HEK293T (cell line): ENCODE measurements around the gene BRAT1.

Source experiments
- CTCF ChIA-PET: fragments of 350-600 bp; formaldehyde crosslinking; extraction: SDS; loops from one replicate; lab custom pipeline; 2021; ENCODE audit warnings: antibody characterized with exemption, inconsistent platforms; lab: Yijun Ruan, JAX
- POLR2A ChIA-PET: fragments of 350-600 bp; formaldehyde crosslinking; extraction: SDS; loops from one replicate; lab custom pipeline; 2020; ENCODE audit warnings: antibody characterized with exemption, inconsistent platforms; lab: Yijun Ruan, JAX
- DNase-seq: peaks from one replicate; pipeline ENCODE4 v3.0.0; 2012; ENCODE audit warnings: mixed read lengths; ENCODE audit errors: extremely low spot score
- ARNT ChIP-seq: fragments of 450-650 bp; IDR thresholded peaks from 2 replicates; pipeline ENCODE4 v1.6.1; 2017; ENCODE audit warnings: mild to moderate bottlenecking
- BHLHE40 ChIP-seq: fragments of 450-650 bp; IDR thresholded peaks from 2 replicates; pipeline ENCODE4 v1.6.1; 2016; ENCODE audit warnings: mild to moderate bottlenecking, moderate library complexity, borderline replicate concordance
- CTBP1 ChIP-seq: fragments of 450-650 bp; IDR thresholded peaks from 2 replicates; pipeline ENCODE4 v1.6.1; 2016; ENCODE audit warnings: borderline replicate concordance
- ELF4 ChIP-seq: fragments of 450-650 bp; IDR thresholded peaks from 2 replicates; pipeline ENCODE4 v1.6.1; 2017; ENCODE audit warnings: antibody characterized with exemption
- FOXA1 ChIP-seq: fragments of 450-650 bp; IDR thresholded peaks from 2 replicates; pipeline ENCODE4 v1.6.1; 2016; ENCODE audit warnings: mild to moderate bottlenecking
- FOXK2 ChIP-seq: fragments of 450-650 bp; IDR thresholded peaks from 2 replicates; pipeline ENCODE4 v1.6.1; 2016; ENCODE audit warnings: mild to moderate bottlenecking
- FOXM1 ChIP-seq: fragments of 450-650 bp; IDR thresholded peaks from 2 replicates; pipeline ENCODE4 v1.6.1; 2017; ENCODE audit warnings: mild to moderate bottlenecking, borderline replicate concordance
- HDGF ChIP-seq: fragments of 450-650 bp; IDR thresholded peaks from 2 replicates; pipeline ENCODE4 v1.6.1; 2017; ENCODE audit warnings: antibody characterized with exemption, borderline replicate concordance
- L3MBTL2 ChIP-seq: fragments of 450-650 bp; conservative IDR thresholded peaks from 2 replicates; pipeline ENCODE4 v1.6.1; 2016; ENCODE audit warnings: mild to moderate bottlenecking
- LEF1 ChIP-seq: fragments of 450-650 bp; IDR thresholded peaks from 2 replicates; pipeline ENCODE4 v1.6.1; 2017; ENCODE audit warnings: mild to moderate bottlenecking, borderline replicate concordance
- NFRKB ChIP-seq: fragments of 450-650 bp; IDR thresholded peaks from 2 replicates; pipeline ENCODE4 v1.6.1; 2016; ENCODE audit warnings: mild to moderate bottlenecking, moderate library complexity
- SP1 ChIP-seq: fragments of 450-650 bp; IDR thresholded peaks from 2 replicates; pipeline ENCODE4 v1.6.1; 2017
- SUZ12 ChIP-seq: fragments of 450-650 bp; IDR thresholded peaks from 2 replicates; pipeline ENCODE4 v1.6.1; 2016; ENCODE audit warnings: mild to moderate bottlenecking
- TARDBP ChIP-seq: fragments of 450-650 bp; IDR thresholded peaks from 2 replicates; pipeline ENCODE4 v1.6.1; 2016
- ZNF384 ChIP-seq: fragments of 450-650 bp; IDR thresholded peaks from 2 replicates; pipeline ENCODE4 v1.6.1; 2016
- TF ChIP-seq, protein P1 (sequence below): fragments of 450-650 bp; IDR thresholded peaks from 2 replicates; pipeline ENCODE4 v1.6.1; 2016

BRAT1 gene

DNA sequence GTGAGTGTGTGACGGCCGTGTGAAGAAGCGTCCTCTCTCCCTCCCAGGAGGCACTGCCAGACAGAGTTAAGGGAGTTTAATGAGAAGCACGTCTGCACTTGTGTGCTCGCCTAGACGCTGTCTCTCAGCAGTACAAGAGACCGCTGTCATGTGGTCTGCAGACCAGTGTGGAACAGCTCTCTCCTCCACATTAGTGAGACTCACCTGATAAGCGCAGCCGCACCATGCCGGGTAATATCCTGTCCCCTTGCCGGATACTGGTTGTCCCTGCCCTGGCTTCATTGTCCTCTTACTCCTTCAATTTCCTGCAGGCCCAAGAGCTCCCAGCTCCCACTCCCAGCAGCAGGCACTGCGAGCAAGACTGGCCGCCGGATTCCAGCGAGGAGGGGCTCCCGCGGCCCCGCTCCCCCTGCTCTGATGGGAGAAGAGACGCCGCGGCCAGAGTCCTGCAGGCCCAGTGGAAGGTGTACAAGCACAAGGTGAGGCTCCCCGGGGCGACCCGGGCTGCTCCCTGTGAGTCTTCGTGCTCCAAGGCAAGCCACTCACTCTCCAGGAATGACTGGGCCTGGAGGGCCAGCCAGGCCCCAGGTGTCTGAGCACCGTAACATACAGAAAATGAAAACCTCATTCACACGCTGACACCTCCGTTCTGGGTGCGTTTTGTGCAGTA lies 43.0 kb upstream of the BRAT1 start:
- ChIA-PET POLR2A (no interaction called here), CTCF (no interaction called here)
- TF ChIP-seq TARDBP (no peak), FOXM1 (no peak), SP1 (no peak), L3MBTL2 (no peak), BHLHE40 (no peak), NFRKB (no peak), FOXK2 (no peak), SUZ12 (no peak), ARNT (no peak), LEF1 (no peak), CTBP1 (no peak), ZNF384 (no peak), HDGF (no peak), ELF4 (no peak), FOXA1 (no peak)
- TF ChIP-seq, protein P1, sequence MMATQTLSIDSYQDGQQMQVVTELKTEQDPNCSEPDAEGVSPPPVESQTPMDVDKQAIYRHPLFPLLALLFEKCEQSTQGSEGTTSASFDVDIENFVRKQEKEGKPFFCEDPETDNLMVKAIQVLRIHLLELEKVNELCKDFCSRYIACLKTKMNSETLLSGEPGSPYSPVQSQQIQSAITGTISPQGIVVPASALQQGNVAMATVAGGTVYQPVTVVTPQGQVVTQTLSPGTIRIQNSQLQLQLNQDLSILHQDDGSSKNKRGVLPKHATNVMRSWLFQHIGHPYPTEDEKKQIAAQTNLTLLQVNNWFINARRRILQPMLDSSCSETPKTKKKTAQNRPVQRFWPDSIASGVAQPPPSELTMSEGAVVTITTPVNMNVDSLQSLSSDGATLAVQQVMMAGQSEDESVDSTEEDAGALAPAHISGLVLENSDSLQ: no peak
- DNase-seq: no peak

DNA sequence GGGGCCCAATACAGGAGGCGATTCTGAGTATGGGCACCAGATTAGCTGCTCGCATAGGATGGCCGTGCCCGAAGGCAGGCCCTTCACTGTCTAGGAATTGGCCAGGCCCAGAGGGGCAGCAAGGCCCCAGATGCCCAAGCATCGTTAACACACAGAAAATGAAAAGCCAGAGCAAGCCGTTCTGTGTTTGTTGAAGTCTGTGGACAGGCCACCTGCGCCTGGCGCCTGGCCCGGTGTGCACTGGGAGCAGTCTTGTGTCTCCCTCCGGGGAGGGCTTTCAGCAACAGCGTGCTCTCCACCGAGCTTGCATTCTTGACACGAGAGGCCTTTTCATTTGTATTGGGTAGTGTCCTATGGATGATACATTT lies 41.9 kb upstream of the BRAT1 start:
- DNase-seq: no peak
- ChIA-PET POLR2A (no interaction called here), CTCF (no interaction called here)
- TF ChIP-seq L3MBTL2: no peak
- TF ChIP-seq HDGF: no peak
- TF ChIP-seq TARDBP: no peak
- TF ChIP-seq CTBP1: no peak
- TF ChIP-seq FOXK2: no peak
- TF ChIP-seq FOXM1: no peak
- TF ChIP-seq NFRKB: no peak
- TF ChIP-seq ARNT: no peak
- TF ChIP-seq SUZ12: no peak

DNA sequence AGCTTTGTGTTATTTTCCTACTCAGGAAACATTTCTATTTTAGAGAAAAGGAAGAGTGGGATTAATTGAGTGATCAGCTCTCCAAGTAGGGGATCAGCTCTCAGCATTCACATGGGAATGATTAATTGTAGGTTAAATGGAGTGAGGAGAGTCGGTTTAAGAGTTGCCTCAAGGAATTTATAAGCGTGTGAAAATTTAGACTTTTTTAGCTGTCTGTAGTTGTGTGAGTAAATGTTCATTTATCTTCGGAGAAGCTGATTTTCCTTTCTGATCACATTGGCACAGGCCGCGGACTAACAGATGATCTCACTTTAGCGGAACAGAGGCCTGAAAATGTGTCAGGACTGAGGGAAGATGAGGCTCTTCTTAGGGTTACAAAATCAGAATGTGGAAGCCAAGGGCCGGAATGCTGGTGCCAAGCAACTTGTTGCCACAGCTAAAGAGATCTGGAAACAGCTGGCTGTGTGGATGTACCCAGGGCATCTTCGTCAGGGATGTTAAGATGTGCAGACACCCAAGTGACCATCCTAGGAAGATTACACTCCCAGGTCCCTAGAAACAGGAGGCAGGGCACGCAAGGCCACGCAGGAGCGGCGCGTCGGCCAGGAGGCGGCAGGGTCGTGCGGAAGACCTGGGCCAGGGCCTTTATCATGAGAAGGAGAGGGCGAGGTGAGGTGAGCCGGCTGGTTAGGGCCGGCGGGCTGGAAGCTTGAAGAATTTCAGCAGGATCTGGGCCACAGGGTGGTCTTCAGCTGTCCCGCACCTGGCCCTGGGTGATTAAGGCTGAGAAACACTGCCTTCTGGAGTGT lies 41.3 kb upstream of the BRAT1 start:
- TF ChIP-seq FOXM1 (no peak), TARDBP (no peak), HDGF (no peak), FOXK2 (no peak), ARNT (no peak), BHLHE40 (no peak), SUZ12 (no peak), ZNF384 (no peak), SP1 (no peak), FOXA1 (no peak), L3MBTL2 (no peak), NFRKB (no peak), LEF1 (no peak), CTBP1 (no peak), ELF4 (no peak)
- TF ChIP-seq, protein P1: no peak
- CTCF ChIA-PET: no interaction called here
- DNase-seq: no peak
- POLR2A ChIA-PET: no interaction called here

DNA sequence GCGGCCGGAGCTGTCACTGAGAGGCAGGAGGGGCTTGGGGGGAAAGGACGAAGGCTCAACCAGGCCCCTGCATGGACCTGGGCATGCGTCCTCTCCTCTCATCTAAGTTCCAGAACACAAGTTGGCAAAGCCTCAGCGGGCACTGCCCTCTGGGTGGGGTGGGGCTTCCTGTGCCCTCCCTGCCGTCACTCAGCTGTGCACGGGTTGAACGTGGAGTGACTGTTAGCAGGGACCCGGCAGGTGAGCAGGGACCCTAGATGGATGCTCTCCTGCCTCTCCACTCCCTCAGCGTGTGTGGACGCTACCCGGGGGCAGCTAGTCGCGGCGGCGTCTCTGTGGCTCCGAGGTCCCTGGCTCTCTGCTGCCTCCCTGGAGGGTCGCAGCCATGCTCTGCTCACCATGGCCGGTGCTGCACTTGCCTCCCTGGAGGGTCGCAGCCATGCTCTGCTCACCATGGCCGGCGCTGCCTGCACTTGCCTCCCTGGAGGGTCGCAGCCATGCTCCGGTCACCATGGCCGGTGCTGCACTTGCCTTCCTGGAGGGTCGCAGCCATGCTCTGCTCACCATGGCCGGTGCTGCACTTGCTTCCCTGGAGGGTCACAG lies 40.0 kb upstream of the BRAT1 start:
- DNase-seq: no peak
- TF ChIP-seq FOXA1 (no peak), L3MBTL2 (no peak), BHLHE40 (no peak), TARDBP (no peak), ELF4 (no peak), LEF1 (no peak)
- TF ChIP-seq, protein P1: no peak
- ChIA-PET CTCF (no interaction called here), POLR2A (interaction anchor here (1.3 kb wide), 1 partner anchor 13 kb away, joined by 3 read pairs; no protein-coding TSS in a partner anchor)

DNA sequence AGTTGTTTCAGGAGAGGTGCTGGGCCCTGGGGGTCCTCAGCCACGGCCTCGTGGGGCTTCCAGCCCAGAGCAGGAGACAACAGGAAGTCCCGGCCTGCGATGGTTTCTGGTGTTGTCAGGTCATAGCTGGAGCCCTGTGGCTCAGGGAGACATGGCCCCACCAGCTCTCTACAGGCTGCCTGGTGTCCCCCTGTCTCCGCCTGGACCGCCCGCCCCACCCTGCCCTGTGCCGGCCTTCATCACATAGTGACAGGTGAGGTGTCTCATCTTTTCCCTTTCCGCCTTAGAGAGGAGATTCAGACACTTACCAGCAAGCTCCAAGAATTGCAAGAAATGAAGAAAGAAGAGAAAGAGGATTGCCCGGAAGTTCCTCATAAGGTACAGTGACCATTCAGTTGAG lies 39.3 kb upstream of the BRAT1 start:
- CTCF ChIA-PET: no interaction called here
- no peak for DNase-seq
- POLR2A ChIA-PET: interaction anchor here (1.3 kb wide), 1 partner anchor 14 kb away, joined by 3 read pairs; no protein-coding TSS in a partner anchor
- no peak for TF ChIP-seq FOXA1
- TF ChIP-seq FOXM1: no peak
- TF ChIP-seq TARDBP: no peak
- TF ChIP-seq, protein P1: no peak
- TF ChIP-seq LEF1: no peak
- TF ChIP-seq FOXK2: no peak
- no peak for TF ChIP-seq SUZ12
- no peak for TF ChIP-seq L3MBTL2
- no peak for TF ChIP-seq ARNT
- no peak for TF ChIP-seq HDGF
- no peak for TF ChIP-seq ELF4
- no peak for TF ChIP-seq NFRKB
- TF ChIP-seq SP1: no peak
- no peak for TF ChIP-seq CTBP1
- no peak for TF ChIP-seq ZNF384
- no peak for TF ChIP-seq BHLHE40
